ENCODE data around the gene GNB1L. TPM values are rescaled to one million over a fixed set of nuclear protein-coding genes. Genes with fewer than 3 reads are reported as not detected.
"Not testable (repeated sequence)": the region's sequence is repeated elsewhere in the genome, so short reads cannot be mapped to it uniquely, and the experiment has no call there.

GNB1L gene
- total RNA-seq, 2 experiments from 2014 or later = 3.0 to 6.5 TPM

- Mint-ChIP-seq H3K27me3 (peaks cover 24% of the 10 kb centered on the region), H3K4me3 (no peak overlapping the region), H3K9me3 (no peaks in the 10 kb centered on the region), H3K4me1 (ENCODE audit: low read depth) (peaks cover 16% of the 10 kb centered on the region), H3K36me3 (ENCODE audit: low read depth) (no peaks in the 10 kb centered on the region), H3K27ac (no peak overlapping the region)
- TF ChIP-seq, protein P1, sequence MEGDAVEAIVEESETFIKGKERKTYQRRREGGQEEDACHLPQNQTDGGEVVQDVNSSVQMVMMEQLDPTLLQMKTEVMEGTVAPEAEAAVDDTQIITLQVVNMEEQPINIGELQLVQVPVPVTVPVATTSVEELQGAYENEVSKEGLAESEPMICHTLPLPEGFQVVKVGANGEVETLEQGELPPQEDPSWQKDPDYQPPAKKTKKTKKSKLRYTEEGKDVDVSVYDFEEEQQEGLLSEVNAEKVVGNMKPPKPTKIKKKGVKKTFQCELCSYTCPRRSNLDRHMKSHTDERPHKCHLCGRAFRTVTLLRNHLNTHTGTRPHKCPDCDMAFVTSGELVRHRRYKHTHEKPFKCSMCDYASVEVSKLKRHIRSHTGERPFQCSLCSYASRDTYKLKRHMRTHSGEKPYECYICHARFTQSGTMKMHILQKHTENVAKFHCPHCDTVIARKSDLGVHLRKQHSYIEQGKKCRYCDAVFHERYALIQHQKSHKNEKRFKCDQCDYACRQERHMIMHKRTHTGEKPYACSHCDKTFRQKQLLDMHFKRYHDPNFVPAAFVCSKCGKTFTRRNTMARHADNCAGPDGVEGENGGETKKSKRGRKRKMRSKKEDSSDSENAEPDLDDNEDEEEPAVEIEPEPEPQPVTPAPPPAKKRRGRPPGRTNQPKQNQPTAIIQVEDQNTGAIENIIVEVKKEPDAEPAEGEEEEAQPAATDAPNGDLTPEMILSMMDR (IDR thresholded peaks at IDR 0.05) = no peak
- Histone ChIP-seq H3K4me3 (ENCODE audit: low read length) (no peak overlapping the region), H3K27me3 (ENCODE audit: control insufficient read depth in 1 of 2, insufficient read depth in 2 of 2, low read length in 2 of 2) (peaks cover 3 to 4% of the 10 kb centered on the region in 2 experiments), H3K9me3 (ENCODE audit: control insufficient read depth in 1 of 2, insufficient read depth in 1 of 2, low read length in 2 of 2) (no peaks in the 10 kb centered on the region), H3K4me1 (ENCODE audit: insufficient read depth, low read length) (peaks cover 5% of the 10 kb centered on the region), H3K27ac (ENCODE audit: low read depth in 1 of 2, low read length in 2 of 2) (no peak overlapping the region), H3K36me3 (ENCODE audit: insufficient read depth, low read length) (no peaks in the 10 kb centered on the region)
- POLR2A ChIA-PET = no interaction called here
- ATAC-seq (ENCODE audit: poor library complexity) = no peak
- CTCF ChIA-PET = no interaction called here
- intact Hi-C loops (cut with DNase I, micrococcal nuclease) = no loop called here
- DNase-seq = no peak
Observed at GRCh38 chr22:19779685-19780268, 74.9 kb downstream of the GNB1L start.

GRCh38 chr22:19779011-19779421, 75.7 kb downstream of the GNB1L start:
- Histone ChIP-seq H3K4me3 (ENCODE audit: low read length) (no peak overlapping the region), H3K9me3 (ENCODE audit: control insufficient read depth in 1 of 2, insufficient read depth in 1 of 2, low read length in 2 of 2) (no peaks in the 10 kb centered on the region), H3K36me3 (ENCODE audit: insufficient read depth, low read length) (no peaks in the 10 kb centered on the region), H3K27me3 (ENCODE audit: control insufficient read depth in 1 of 2, insufficient read depth in 2 of 2, low read length in 2 of 2) (peaks cover 3 to 6% of the 10 kb centered on the region in 2 experiments), H3K4me1 (ENCODE audit: insufficient read depth, low read length) (peaks cover 5% of the 10 kb centered on the region), H3K27ac (ENCODE audit: low read depth in 1 of 2, low read length in 2 of 2) (no peak overlapping the region)
- no peak overlapping the region for H3K27ac Mint-ChIP-seq
- no peak overlapping the region for H3K4me3 Mint-ChIP-seq
- peaks cover 32% of the 10 kb centered on the region for H3K27me3 Mint-ChIP-seq
- no peaks in the 10 kb centered on the region for H3K36me3 Mint-ChIP-seq (ENCODE audit: low read depth)
- TF ChIP-seq, protein P1 (IDR thresholded peaks at IDR 0.05) = no peak
- ATAC-seq (ENCODE audit: poor library complexity) = no peak
- DNase-seq = no peak
- intact Hi-C loops (cut with DNase I, micrococcal nuclease) = no loop called here
- ChIA-PET CTCF (no interaction called here), POLR2A (no interaction called here)
- no peaks in the 10 kb centered on the region for H3K9me3 Mint-ChIP-seq
- peaks cover 16% of the 10 kb centered on the region for H3K4me1 Mint-ChIP-seq (ENCODE audit: low read depth)

DNA sequence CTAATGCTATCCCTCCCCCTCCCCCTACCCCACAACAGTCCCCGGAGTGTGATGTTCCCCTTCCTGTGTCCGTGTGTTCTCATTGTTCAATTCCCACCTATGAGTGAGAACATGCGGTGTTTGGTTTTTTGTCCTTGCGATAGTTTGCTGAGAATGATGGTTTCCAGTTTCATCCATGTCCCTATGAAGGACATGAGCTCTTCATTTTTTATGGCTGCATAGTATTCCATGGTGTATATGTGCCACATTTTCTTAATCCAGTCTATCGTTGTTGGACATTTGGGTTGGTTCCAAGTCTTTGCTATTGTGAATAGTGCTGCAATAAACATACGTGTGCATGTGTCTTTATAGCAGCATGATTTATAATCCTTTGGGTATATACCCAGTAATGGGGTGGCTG, 77.5 kb downstream of the GNB1L start:
- DNase-seq; CTCF ChIA-PET; H3K36me3 Mint-ChIP-seq (ENCODE audit: low read depth); H3K36me3 ChIP-seq (ENCODE audit: insufficient read depth, low read length); ATAC-seq (ENCODE audit: poor library complexity); H3K9me3 Mint-ChIP-seq; H3K27ac ChIP-seq (ENCODE audit: low read depth in 1 of 2, low read length in 2 of 2); H3K27ac Mint-ChIP-seq; intact Hi-C loops (cut with DNase I, micrococcal nuclease); H3K9me3 ChIP-seq (ENCODE audit: control insufficient read depth in 1 of 2, insufficient read depth in 1 of 2, low read length in 2 of 2); H3K4me1 ChIP-seq (ENCODE audit: insufficient read depth, low read length); H3K4me3 Mint-ChIP-seq; H3K4me3 ChIP-seq (ENCODE audit: low read length): not testable (repeated sequence)
- H3K27me3 ChIP-seq (ENCODE audit: control insufficient read depth in 1 of 2, insufficient read depth in 2 of 2, low read length in 2 of 2) = peaks cover 20 to 21% of the 10 kb centered on the region in 2 experiments
- Mint-ChIP-seq H3K27me3 (peaks cover 48% of the 10 kb centered on the region), H3K4me1 (ENCODE audit: low read depth) (peaks cover 16% of the 10 kb centered on the region)
- POLR2A ChIA-PET = interaction anchor here (0.6 kb wide), 1 partner anchor 13 kb away, joined by 3 read pairs; no protein-coding TSS in a partner anchor
